NCI-H1694 treated with DMSO at 0.1 percent for 48 hours (cell line): ENCODE results near the gene STAT2.
"Not testable (repeated sequence)": the region's sequence is repeated elsewhere in the genome, so short reads cannot be mapped to it uniquely, and the experiment has no call there.

Experiments
- DNase-seq: peaks from one replicate; lab custom pipeline; 2025; lab: John Stamatoyannopoulos, UW

STAT2 gene

GRCh38 chr12:56359851-56360767 lies at the start of gene STAT2:
Gene STAT2, minus strand, starts transcription at chr12:56360107. Its CDS starts 3,536 bp downstream, at chr12:56356571.
- DNase-seq = peak; percentile 95

- no peak for DNase-seq
Measured at GRCh38 chr12:56408799-56409417, 49.0 kb upstream of the STAT2 start.

GRCh38 chr12:56404227-56404626 lies 44.3 kb upstream of the STAT2 start:
- DNase-seq = not testable (repeated sequence)

GRCh38 chr12:56401612-56402011 lies 41.7 kb upstream of the STAT2 start:
- DNase-seq = not testable (repeated sequence)

- DNase-seq = not testable (repeated sequence)
Measured at GRCh38 chr12:56401125-56401524, 41.2 kb upstream of the STAT2 start.

GRCh38 chr12:56399466-56399865 lies 39.6 kb upstream of the STAT2 start:
- not testable (repeated sequence) for DNase-seq

- DNase-seq = no peak
Measured at GRCh38 chr12:56398324-56398723, 38.4 kb upstream of the STAT2 start.

GRCh38 chr12:56392331-56392730 lies 32.4 kb upstream of the STAT2 start:
- DNase-seq = no peak

- DNase-seq = no peak
Measured at GRCh38 chr12:56391721-56392120, 31.8 kb upstream of the STAT2 start.

- DNase-seq = no peak
Measured at GRCh38 chr12:56389412-56389811, 29.5 kb upstream of the STAT2 start.

- no peak for DNase-seq
Measured at GRCh38 chr12:56387152-56387736, 27.3 kb upstream of the STAT2 start.

- DNase-seq = no peak
Measured at GRCh38 chr12:56385873-56386272, 26.0 kb upstream of the STAT2 start.

GRCh38 chr12:56382611-56383010 lies 22.7 kb upstream of the STAT2 start:
- no peak for DNase-seq

GRCh38 chr12:56377989-56378316 lies 18.0 kb upstream of the STAT2 start:
- DNase-seq = no peak

GRCh38 chr12:56377310-56377988 lies 17.5 kb upstream of the STAT2 start:
- DNase-seq = no peak

GRCh38 chr12:56375598-56376434 lies 15.9 kb upstream of the STAT2 start:
- DNase-seq = no peak

- DNase-seq = no peak
Measured at GRCh38 chr12:56374726-56375597, 15.1 kb upstream of the STAT2 start.

GRCh38 chr12:56373515-56373914 lies 13.6 kb upstream of the STAT2 start:
- DNase-seq = no peak

GRCh38 chr12:56366948-56367347 lies 7.0 kb upstream of the STAT2 start:
- no peak for DNase-seq
